Mesodermal cell (in vitro differentiated cells): ENCODE data around the gene TPRA1. TPM values are rescaled to one million over a fixed set of nuclear protein-coding genes. Genes with fewer than 3 reads are reported as not detected.

ENCODE experiments used
- H3K27ac ChIP-seq: 2 replicates; pipeline ENCODE4 v1.7.0; 2013; ENCODE audit warnings: mild to moderate bottlenecking, low read depth, low read length, moderate library complexity; ENCODE audit not compliant: severe bottlenecking
- H3K36me3 ChIP-seq: 2 replicates; pipeline ENCODE4 v1.7.1; 2013; ENCODE audit warnings: mild to moderate bottlenecking, low read length, moderate library complexity; ENCODE audit not compliant: control insufficient read depth, insufficient read depth
- H3K4me1 ChIP-seq: one replicate; pipeline ENCODE4 v1.7.1; 2013; ENCODE audit warnings: mild to moderate bottlenecking, low read length; ENCODE audit not compliant: insufficient read depth, control insufficient read depth, poor library complexity, severe bottlenecking
- H3K4me3 ChIP-seq: 2 replicates; pipeline ENCODE4 v1.7.0; 2013; ENCODE audit warnings: low read length, control low read depth, mild to moderate bottlenecking; ENCODE audit not compliant: insufficient read depth, poor library complexity, severe bottlenecking; ENCODE audit errors: extremely low read depth
- H3K9me3 ChIP-seq: 2 replicates; pipeline ENCODE4 v1.7.1; 2013; ENCODE audit warnings: mild to moderate bottlenecking, low read length, moderate library complexity; ENCODE audit not compliant: control insufficient read depth
- WGBS, 2 experiments: methylation state at CpG; one replicate each; pipeline ENCODE4 v1.1.5; 2013; ENCODE audit warnings: missing lambda C conversion rate in 2 of 2; ENCODE audit not compliant: insufficient coverage in 2 of 2; 5-methylcytosine and 5-hydroxymethylcytosine counted together
- polyA plus RNA-seq, 2 experiments: library from polyadenylated mRNA; stranded (reverse); fragments of 50-300 nt; gene quantifications; one replicate each; pipeline ENCODE4 v1.2.3, GENCODE V29; 2013

TPRA1 gene
- polyA plus RNA-seq (2013, experiment 1 of 2): 22.7 TPM
- polyA plus RNA-seq (2013, experiment 2 of 2): 19.6 TPM

DNA sequence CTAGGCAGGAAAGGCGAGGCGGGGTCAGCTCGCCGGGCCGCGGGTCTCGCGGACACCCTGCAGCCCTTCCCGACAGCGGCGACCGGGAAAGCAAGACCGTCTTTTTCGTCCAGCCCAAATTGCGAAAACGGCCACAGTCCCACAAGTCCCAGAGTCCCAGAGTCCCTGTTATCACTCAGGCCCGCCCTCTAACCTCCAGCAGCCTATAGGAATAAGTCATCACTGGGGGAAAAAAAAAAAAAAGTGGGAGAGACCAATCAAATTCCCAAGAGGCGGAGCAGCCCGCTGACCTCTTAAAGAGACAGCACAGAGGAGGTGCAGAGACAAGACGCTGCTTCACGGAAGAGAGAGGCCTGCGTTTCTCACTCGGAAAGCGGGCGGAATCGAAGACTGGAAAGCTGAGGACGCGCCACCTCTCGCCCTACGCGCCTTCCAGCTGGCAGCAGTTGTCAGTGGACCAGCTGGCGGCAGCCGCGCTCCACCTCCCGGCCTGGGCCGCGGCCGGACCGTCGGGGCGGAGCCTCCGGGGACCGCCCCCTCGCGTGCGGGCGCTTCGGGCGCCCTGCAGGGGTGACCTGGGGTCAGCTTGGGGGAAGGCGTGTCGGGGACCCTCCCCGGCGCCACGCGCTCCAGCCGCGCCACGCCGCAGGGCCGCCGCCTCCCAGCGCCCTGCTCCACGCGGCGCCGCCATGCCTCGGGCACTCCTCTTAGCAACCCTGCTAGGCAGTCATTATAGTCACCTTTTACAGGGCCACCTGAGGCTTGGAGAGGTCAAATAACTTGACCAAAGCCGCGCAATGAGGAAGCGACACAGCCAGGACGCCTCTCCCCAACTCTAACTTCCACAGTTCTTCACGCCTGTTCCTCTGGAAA is at the start of gene TPRA1:
TPRA1 (minus strand) TSS at position 141 of the 873 bp plus-strand sequence. CDS start 10,587 bp downstream, outside the sequence.
- peak within 1 kb of the TSS; percentile 84 for H3K4me3 ChIP-seq
- H3K9me3 ChIP-seq: no peaks in the 10 kb centered on the region
- H3K36me3 ChIP-seq: no peaks in the 10 kb centered on the region
- WGBS, 2 experiments: 0% methylated on average over 66 to 70 of the region's 72 CpGs
- H3K4me1 ChIP-seq: peaks cover 9% of the 10 kb centered on the region
- H3K27ac ChIP-seq: peak within 1 kb of the TSS; percentile 89

DNA sequence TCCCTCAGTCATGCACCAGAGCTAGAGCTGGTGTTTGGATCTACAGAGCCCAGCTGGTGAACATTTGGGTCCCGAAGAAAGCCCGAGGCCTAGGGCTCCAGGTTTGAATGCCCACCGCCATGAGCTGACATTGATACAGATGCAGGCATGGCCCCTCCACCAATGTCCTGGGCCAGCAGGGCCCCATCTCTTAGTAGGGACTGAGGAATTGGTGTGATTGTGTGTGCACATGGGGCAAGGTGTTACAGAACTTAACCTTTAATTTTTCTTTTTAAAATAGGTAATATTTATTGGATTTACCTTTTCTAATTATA is 49.5 kb upstream of the TPRA1 start:
- 93 to 100% methylated on average over 3 of the region's 3 CpGs for WGBS, 2 experiments
- Histone ChIP-seq H3K27ac (no peak overlapping the region), H3K4me1 (peaks cover 20% of the 10 kb centered on the region), H3K36me3 (no peaks in the 10 kb centered on the region), H3K9me3 (no peaks in the 10 kb centered on the region), H3K4me3 (no peak overlapping the region)

DNA sequence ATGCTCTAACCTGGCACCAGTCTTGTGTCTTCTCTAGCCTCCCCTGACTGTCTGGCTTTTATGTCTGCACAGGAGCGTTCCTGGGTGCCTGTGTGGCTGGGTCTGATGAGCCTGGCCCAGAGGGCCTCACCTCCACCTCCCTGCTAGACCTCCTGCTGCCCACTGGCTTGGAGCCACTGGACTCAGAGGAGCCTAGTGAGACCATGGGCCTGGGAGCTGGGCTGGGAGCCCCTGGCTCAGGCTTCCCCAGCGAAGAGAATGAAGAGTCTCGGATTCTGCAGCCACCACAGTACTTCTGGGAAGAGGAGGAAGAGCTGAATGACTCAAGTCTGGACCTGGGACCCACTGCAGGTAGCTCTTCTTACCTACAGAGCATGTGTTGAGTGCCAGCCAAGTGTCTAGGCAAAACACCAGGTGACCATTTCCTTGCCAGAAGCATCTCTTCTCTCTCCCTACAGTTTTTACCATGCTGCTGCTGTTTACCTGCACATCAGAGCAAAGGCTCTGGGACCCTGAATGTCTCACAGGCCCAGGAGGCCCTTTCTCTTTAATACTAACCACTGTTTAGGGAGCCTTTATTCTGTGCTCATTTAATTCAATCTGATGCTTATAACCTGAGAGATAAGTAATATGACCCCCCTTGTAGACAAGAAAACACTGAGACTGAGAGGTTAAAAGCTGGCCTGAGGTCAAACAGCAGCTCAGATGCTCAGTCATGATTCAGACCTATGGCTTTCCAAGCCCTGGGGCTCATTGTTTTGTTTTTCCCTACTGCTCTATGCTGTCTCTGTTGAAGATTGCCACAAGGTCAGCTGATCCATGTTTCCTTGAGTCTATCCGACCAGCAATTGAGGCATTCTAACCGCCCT is 48.9 kb upstream of the TPRA1 start:
- no peaks in the 10 kb centered on the region for H3K9me3 ChIP-seq
- H3K36me3 ChIP-seq: no peaks in the 10 kb centered on the region
- peaks cover 20% of the 10 kb centered on the region for H3K4me1 ChIP-seq
- H3K4me3 ChIP-seq: no peak overlapping the region
- WGBS, 2 experiments: 87 to 91% methylated on average over 3 to 4 of the region's 5 CpGs
- H3K27ac ChIP-seq: no peak overlapping the region

DNA sequence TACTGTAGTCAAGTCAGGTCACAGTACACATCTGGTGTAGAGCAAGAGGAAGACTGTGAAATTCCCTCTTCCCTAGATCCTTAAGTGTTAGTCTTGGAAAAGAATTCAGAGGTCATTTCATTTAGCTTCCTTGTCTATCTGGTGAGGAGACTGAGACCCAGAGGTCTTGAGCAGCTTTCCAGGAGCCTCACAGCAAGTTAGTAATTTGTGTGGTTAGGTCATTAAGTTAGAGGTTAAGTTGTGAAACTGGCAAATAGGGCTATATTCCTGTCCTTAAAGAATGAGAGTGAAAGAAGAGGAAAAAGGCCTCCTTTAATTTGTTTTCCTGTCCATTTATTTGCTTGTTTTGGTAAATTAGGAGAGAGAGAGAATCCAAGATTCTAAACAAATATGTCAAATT is 47.4 kb upstream of the TPRA1 start:
- H3K4me1 ChIP-seq: peaks cover 20% of the 10 kb centered on the region
- H3K4me3 ChIP-seq: no peak overlapping the region
- no peaks in the 10 kb centered on the region for H3K9me3 ChIP-seq
- H3K27ac ChIP-seq: no peak overlapping the region
- no peaks in the 10 kb centered on the region for H3K36me3 ChIP-seq

DNA sequence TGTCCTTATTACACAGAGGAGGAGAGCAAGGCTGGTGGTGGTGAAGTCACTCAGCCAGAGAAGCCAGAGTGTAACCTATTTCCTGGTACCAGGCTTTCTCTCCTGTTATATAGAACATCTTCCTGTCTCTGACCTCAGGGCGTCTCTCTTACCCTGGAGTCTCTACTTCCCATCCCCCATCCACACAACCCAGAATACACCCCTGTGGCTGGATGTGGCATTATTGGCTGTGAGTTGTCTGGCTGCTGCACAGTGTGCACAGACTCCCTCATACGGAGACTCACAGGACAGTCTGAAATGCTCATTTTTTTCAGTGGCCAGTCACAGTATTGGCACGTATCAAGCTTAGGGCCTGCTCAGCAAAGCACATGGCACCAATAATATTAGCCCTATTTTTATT is 47.0 kb upstream of the TPRA1 start:
- Histone ChIP-seq H3K4me1 (peaks cover 20% of the 10 kb centered on the region), H3K4me3 (no peak overlapping the region), H3K9me3 (no peaks in the 10 kb centered on the region), H3K36me3 (no peaks in the 10 kb centered on the region), H3K27ac (no peak overlapping the region)
- 96 to 100% methylated on average over 2 of the region's 3 CpGs for WGBS, 2 experiments

DNA sequence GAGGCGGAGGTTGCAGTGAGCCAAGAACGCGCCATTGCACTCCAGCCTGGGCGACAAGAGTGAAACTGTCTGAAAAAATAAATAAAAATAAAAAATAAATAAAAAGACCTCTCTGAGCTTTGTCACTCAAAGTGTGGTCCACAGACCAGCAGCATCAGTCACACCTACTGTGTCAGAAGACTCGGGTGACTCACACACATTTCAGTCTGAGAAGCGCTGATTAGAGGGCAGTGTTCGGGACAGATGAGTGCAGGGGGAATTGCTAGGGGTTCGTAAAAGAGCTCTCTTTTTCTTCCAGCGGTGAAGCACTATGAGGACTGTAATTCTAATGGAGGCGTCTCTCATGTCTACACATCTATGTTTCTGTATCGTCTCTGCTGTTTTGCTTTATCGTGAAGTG is 44.1 kb upstream of the TPRA1 start:
- no peak overlapping the region for H3K4me3 ChIP-seq
- no peaks in the 10 kb centered on the region for H3K36me3 ChIP-seq
- H3K4me1 ChIP-seq: peaks cover 20% of the 10 kb centered on the region
- WGBS, 2 experiments: 91 to 94% methylated on average over 8 of the region's 12 CpGs
- H3K9me3 ChIP-seq: no peaks in the 10 kb centered on the region
- H3K27ac ChIP-seq: no peak overlapping the region

DNA sequence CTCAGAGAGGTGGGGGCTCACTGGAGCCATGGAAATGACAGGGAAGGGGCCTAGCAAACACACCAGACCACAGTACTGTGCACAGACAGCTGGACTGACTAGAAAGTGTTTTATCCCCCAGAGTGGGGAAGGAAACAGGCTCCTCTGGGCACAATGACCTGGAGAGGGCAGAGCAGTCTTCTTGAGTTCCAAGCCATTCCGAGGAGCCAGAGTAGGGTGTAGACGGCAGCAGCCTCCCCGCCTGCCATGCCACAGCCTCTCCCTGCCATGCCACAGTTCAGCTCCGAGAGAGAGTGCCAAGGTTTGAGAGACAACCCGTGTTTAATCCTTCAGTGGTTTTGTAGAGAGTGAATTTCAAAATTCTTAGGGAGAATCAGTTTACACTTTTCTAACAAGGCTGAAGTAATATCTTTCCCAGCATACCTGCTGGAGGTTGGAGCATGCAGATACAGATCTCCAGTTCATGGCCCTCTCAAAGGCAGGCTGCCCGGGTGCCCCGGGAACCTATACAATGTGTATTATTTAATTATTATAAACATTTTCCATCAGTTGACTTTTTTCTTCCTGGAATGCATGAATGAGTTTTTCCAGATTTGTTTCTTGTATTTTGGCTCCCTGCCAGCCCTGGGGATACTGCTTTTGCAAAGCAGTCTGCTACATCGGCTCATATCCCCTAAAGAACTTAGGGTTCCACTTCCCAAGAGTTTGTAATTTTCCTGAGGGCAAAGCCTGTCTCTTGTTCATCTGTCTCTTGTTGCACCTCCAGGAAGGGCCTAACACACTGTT is 41.7 kb upstream of the TPRA1 start:
- WGBS, 2 experiments: 80 to 86% methylated on average over 3 to 4 of the region's 8 CpGs
- Histone ChIP-seq H3K4me1 (peaks cover 4% of the 10 kb centered on the region), H3K4me3 (no peak overlapping the region)

DNA sequence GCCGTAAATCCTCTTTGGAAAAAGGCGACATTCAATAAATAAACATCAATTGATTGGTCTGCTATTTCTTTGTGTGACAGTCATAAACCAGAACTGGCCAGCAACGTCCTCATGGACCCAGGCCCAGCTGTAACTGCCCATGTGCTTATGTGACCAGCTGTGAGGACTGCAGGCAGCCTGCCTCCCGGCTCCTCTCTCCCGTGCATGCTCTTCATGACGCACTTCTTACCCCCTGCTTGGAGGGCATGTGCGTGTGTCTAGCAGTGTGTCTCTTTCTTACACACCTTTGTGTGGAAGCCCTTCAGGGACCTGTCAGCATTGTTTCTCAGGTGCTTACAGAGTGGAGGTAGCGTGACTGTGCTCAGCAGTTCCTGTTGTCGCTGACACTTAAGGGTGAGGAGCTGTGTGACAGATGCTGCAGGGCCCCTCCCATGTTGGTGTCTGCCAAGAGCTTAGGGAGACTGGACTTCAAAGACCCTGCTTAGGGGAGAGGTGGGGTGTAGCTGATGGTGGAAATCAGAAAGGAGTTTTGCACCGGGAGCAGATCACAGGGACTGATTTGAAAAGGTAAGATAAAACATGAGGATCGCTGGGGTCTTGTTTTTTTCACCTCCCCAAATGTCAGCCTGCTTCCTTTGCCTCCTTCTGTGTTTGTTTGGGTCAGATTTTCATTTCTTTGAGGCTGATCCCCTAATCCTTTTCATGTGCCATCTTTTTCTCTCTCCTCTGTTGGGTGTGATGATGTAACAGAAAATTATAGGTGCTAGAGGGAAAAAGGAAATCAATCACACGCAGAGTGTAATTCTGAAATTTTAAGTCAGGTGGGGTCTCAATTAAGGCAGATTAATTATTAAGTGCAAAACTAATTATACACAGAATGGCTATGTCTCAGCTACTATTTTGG is 40.5 kb upstream of the TPRA1 start:
- Histone ChIP-seq H3K9me3 (peaks cover 3% of the 10 kb centered on the region), H3K27ac (no peak overlapping the region), H3K4me3 (no peak overlapping the region), H3K4me1 (no peaks in the 10 kb centered on the region), H3K36me3 (no peaks in the 10 kb centered on the region)
- WGBS, 2 experiments: 91 to 93% methylated on average over 9 to 10 of the region's 12 CpGs

More for the DNA sequence above, 41.7 kb upstream of the TPRA1 start:
- H3K36me3 ChIP-seq: no peaks in the 10 kb centered on the region
- no peak overlapping the region for H3K27ac ChIP-seq
- H3K9me3 ChIP-seq: peaks cover 3% of the 10 kb centered on the region

DNA sequence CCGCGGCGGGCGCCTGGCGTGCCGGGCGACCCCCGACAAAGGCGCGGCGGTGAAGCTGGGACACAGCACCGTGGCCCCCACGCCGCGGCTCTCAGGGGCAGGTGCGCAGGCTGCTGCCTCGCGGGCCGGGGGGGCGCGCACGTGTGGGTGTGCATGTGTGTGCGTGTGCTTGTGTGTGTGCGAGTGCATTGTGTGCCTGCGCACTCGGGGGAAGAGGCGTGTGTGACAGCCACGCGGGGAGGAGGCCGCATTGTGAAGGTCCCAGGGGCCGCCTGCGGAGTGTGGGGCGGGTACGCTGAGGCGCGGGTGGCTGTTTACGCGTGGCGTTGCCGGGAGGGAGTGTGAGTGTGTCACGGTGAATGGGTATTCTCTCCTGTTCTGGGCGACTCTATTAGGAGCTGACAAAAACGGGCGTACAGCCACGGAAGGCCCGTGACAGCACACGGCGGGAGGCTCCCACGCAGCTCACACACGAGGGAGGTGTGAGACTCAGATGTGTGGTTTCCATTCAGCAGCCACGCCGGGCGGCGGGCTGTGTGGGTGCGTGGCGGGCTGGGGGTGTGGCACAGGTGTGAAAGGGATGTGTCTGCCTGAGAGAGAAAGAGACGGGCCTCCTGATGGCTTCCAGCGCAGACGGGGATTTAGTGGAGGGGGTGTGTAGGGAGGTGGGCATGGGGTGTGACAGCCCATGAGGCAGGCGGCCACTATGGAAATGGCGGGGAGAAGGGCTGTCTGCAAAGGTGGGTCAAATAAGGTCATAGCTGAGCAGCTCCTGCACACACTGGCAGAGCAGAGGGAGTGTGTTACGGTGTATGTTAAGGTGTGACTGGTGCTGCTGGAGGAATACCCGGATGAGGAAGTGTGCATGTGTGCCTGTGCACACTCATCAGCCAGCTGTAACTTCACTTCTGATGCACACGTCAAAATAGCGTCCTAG is 39.2 kb upstream of the TPRA1 start:
- Histone ChIP-seq H3K9me3 (peaks cover 3% of the 10 kb centered on the region), H3K4me3 (peak overlapping the region; percentile 20), H3K27ac (no peak overlapping the region), H3K4me1 (no peaks in the 10 kb centered on the region), H3K36me3 (no peaks in the 10 kb centered on the region)
- WGBS, 2 experiments: 50 to 56% methylated on average over 48 to 64 of the region's 65 CpGs
